Activated CD8-positive, alpha-beta memory T cell treated with anti-CD3 and anti-CD28 coated beads for 24 hours (primary cell): ENCODE measurements around the gene DCDC2B.
"Not testable (repeated sequence)": the region's sequence is repeated elsewhere in the genome, so short reads cannot be mapped to it uniquely, and the experiment has no call there.

ENCODE experiments used
- DNase-seq: peaks from one replicate; pipeline ENCODE4 v3.0.0-alpha.2; 2020

The DCDC2B gene

DNA sequence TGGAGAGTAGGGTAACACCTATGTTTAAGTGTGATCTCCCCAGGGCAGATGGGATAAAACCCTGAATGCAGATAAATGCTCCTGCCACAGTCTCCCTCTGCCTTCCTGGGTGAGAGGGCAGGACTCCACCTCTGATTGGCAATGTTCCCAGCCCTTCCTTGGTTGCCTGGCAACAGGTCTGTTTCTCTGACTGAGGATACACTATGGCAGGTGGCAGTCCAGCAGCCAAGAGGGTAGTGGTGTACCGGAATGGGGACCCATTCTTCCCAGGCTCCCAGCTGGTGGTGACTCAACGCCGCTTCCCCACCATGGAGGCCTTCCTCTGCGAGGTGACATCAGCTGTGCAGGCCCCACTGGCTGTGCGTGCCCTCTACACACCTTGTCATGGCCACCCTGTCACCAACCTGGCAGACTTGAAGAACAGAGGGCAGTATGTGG, at the start of gene DCDC2B:
Gene DCDC2B, plus strand, starts transcription at position 199 of the 438 bp plus-strand sequence. Its CDS starts 5 bp downstream, at position 204.
- DNase-seq, result no peak

- DNase-seq, result no peak
These were observed 49.7 kb upstream of the DCDC2B start for GRCh38 chr1:32159189-32159588.

- no peak for DNase-seq
These were observed 45.5 kb upstream of the DCDC2B start for GRCh38 chr1:32163405-32163804.

DNA sequence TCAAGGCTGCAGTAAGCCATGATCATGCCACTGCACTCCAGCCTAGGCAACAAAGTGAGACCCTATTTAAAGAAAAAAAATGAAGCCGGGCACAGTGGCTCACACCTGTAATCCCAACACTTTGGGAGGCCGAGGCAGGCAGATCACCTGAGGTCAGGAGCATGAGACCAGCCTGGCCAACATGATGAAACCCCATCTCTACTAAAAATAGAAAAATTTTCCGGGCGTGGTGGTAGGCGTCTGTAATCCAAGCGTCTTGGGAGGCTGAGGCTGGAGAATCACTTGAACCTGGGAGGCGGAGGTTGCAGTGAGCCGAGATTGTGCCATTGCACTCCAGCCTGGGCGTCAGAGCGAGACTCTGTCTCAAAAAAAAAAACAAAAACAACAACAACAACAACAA, 43.3 kb upstream of the DCDC2B start:
- not testable (repeated sequence) for DNase-seq

- DNase-seq, result no peak
These were observed 37.9 kb upstream of the DCDC2B start for GRCh38 chr1:32170991-32171390.

DNA sequence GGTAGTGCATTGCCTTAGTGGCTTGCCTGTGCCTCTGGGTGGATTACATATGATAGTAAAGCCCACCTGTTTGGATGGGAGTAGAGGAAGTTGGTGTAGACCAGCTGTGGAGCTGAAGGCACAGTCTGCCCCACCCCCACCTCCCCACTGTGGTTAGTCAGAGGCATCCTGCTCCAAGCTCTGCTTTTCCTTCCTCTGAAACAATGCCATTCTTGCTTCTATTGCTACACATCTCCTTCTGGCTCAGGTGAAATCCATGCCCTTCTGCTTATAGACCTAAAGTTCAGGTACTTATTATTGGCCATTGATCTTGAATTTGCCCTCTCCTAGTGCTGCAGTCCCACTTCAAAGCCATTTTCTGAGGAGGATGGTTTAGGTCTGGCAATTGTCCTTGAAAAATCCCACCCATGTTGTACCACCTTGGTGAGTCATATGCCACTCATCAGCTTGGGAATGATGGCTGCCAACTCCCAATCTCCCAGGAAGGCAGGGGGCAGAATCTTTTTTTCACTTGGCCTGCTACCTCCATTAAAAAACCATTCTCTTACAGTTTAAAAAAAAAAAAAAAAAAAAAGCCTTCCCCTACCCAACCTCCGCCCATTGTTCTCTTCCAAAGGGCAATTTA, 36.2 kb upstream of the DCDC2B start:
- no peak for DNase-seq

GRCh38 chr1:32178380-32179192, 30.3 kb upstream of the DCDC2B start:
- DNase-seq, result no peak

GRCh38 chr1:32179193-32179442, 29.8 kb upstream of the DCDC2B start:
- no peak for DNase-seq

DNA sequence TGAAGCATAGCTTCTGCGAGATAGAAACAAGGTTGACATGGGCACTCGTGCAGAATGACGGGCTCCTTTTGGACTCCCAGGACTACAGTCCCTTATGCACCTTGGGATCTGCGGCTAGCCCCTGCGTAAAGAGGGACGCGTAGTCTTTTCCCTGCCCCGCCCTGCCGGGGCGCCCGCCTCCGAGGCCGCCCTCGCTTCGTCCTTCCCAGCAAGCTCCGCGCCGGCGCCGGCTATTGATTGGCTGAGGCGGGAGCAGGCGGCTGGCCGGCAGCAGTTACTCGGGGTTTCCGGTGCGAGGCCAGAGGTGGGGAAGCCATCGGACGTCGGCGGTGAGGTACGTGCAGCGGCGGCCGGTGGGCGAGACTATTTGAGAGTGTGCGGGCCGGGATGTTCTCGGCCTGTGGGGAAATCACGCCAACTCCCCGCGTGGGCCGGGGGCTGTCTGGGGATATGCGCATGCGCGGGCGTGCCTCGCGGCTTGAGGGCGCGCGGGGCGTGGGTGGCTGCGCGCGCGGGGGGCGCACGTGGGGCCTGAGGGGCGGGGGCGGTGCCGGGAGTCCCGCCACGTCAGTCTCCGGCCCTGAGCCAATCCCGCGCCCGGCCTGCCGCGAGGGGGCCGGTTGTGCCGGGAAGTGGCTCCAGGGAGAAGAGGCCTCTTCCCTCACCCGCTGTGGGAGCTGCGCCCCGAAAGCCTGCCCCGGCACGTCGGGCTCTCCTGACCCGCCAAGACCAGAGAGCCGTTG, 29.3 kb upstream of the DCDC2B start, which contains the start of gene TXLNA:
Gene TXLNA, plus strand, starts transcription at position 233 of the 743 bp plus-strand sequence. CDS start 671 bp downstream, outside the sequence.
- peak; percentile 96 for DNase-seq

GRCh38 chr1:32180186-32181060, 28.5 kb upstream of the DCDC2B start:
- peak; percentile 75 for DNase-seq

- no peak for DNase-seq
These were observed 27.8 kb upstream of the DCDC2B start for GRCh38 chr1:32181065-32181464.

GRCh38 chr1:32181563-32181962, 27.3 kb upstream of the DCDC2B start:
- DNase-seq, result no peak

DNA sequence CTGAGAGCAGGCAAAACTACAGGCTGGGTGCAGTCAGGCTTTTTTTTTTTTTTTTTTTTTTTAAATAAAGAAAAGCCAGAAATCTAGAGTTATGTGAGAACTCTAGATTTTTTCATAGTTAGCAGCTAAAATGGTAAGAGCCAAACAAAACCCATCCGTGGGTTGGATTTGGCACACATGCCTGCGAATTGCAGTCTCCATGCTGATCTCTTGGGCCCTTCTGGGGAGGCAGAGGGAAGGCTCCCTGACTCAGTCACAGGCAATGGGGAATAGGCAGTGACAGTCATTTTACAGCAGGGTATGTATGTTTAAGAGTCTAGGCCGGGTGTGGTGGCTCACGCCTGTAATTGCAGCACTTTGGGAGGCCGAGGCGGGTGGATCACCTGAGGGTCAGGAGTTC, 26.8 kb upstream of the DCDC2B start:
- DNase-seq, result no peak

DNA sequence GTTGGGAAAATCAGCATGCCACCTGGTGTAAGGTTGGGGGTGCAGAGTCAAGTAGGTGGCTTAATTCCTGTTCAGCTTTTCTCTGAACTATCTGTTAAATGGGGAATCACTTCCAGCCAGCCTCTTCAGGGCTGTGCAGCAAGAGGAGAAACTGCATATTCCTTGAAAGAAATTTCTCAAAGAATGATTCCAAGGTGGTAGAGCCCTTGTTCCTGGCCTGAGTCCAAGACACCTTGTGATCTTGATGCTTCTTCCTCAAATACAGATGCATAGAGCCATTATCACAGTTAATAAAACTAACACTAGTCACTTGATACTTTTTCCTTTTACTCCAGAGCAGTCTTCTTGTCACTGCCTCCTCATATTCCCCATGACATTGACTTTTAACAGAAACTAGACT, 24.2 kb upstream of the DCDC2B start:
- no peak for DNase-seq

DNA sequence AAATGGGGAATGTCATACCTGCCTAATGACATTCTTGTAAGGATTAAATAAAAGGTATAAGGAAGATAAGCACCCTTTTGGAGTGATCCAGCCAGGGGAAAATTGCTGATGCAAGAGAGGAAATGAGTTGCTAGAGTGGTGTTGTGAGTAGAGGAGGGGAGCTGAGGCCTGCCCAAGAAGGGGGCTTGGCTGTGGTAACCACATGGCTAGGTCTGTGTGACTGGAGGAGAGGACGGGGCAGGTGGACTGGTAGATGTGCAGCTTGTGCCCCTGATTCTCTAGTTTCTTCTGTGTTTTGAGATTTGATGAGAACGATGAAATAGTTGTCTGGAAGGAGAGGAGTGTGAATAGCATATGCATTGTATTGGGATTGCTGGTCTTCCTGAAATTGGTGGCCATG, 22.8 kb upstream of the DCDC2B start:
- no peak for DNase-seq

DNA sequence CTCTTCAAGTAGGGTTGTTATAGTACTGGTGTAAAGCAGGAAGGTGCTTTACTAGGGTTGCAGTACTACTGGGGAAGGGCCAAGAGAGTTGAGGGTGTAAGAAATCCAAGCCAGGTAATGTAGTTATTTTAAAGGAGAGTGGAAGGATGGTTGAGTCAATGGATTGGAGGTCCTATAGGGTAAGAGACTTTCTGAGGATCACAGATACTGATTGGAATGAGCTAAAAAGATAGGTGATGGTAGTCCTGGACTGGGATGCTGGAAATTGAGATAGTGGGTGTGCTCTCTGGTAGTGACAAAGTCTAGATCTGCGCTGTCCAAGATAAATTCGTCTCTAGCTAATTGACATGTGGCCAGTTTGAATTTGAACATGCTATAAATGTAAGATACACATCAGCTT, 22.4 kb upstream of the DCDC2B start:
- DNase-seq, result no peak

DNA sequence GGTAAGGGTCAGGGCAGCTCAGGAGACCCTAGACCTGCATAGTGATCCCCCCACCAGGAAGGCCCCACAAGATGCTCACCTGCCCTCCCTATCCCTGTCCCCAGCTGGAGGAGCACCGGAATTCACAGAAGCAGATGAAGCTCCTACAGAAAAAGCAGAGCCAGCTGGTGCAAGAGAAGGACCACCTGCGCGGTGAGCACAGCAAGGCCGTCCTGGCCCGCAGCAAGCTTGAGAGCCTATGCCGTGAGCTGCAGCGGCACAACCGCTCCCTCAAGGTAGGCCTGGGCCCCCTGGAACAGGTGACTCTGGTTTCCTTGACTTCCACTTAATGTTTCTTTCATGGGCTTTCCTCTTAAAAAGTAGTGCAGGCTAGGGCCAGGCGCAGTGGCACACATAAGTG, 21.0 kb upstream of the DCDC2B start:
- DNase-seq, result no peak

- DNase-seq, result no peak
These were observed 16.5 kb upstream of the DCDC2B start for GRCh38 chr1:32192220-32192948.

DNA sequence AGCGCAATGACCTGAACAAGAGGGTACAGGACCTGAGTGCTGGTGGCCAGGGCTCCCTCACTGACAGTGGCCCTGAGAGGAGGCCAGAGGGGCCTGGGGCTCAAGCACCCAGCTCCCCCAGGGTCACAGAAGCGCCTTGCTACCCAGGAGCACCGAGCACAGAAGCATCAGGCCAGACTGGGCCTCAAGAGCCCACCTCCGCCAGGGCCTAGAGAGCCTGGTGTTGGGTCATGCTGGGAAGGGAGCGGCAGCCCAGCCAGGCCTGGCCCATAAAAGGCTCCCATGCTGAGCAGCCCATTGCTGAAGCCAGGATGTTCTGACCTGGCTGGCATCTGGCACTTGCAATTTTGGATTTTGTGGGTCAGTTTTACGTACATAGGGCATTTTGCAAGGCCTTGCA, 13.9 kb upstream of the DCDC2B start:
- DNase-seq, result no peak

GRCh38 chr1:32195531-32195930, 13.4 kb upstream of the DCDC2B start:
- no peak for DNase-seq

DNA sequence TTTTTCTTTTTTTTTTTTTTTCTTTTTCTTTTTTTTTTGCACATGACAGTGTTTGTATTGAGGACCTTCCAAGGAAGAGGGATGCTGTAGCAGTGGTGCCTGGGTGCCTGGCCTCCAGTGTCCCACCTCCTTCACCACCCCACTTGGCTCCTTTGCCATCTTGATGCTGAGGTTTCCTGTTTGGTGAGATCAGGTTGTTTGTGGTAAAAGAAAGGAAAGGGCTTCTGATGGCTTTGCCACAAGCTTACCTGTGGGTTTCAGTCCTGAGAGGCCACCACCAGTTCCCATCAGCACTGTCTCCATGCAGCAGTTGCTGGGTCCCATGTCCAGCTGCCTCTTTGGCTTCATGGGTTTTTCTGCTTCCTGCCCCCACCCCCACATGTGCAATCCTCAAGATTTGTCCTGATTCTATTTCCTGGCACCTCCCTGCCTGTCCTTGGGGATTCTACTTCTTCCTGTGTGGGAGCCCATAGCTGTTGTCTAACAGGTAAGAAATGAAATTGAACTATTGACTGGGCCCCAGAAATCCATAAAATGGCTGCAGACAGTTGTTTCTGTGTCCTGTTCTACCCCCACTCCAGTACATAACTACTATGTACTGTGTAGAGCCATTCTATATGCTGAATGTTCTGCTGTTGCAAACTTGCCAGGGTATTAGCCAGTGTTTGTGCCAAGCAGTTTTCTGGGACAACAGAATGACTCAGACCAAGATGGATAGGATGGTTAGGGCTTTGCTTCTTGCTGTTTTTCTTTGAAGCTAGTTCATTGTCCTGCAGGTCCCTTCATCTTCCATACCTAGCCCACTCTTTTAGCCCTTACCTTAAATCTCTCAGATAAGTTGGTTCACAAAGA, 12.7 kb upstream of the DCDC2B start:
- DNase-seq, result no peak
